Measurements from ENCODE around the gene FAM174B.

DNA sequence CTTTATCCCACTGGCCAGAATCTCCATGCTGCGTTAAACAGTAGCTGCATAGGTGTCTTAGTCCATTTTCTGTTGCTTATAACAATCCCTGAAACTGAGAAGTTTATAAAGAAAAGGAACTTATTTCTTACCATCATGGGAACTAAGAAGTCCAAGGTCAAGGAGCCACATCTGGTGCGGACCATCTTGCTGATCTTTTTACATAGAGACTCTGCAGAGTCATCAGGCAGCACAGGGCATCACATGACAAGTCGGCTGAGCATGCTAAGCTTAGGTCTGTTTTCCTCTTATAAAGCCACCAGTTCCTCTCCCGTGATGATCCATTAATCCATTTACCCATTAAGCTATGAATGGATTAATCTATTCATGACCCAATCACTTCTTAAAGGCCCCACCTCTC is 22.4 kb upstream of the FAM174B start:
- no peak for TF ChIP-seq REST (IDR thresholded peaks at IDR 0.05; ENCODE audit: insufficient replicate concordance, low read depth)
- no peak for TF ChIP-seq CTCF (IDR thresholded peaks at IDR 0.05; ENCODE audit: insufficient read depth, low read length)

Measured in HL-60 (cell line).